GM12878 (cell line): ENCODE measurements around the gene POLR3A. TPM values are rescaled to one million over a fixed set of nuclear protein-coding genes. Genes with fewer than 3 reads are reported as not detected.

ENCODE experiments used
- ATAC-seq: fragments of 200-7000 bp; cut with Tn5 transposase; 3 replicates; pipeline ENCODE4 v1.9.1; 2020; ENCODE audit warnings: mild to moderate bottlenecking, moderate library complexity
- BruUV-seq: library from RNA; stranded (reverse); fragments of 400-500 nt; replicated peaks from 2 replicates; lab custom pipeline; 2021; lab: Mats Ljungman, UMichigan
- CTCF ChIA-PET: fragments of 300-600 bp; sonication (Branson Sonifier 250); formaldehyde crosslinking; extraction: SDS; loops from one replicate; lab custom pipeline; 2021; ENCODE audit warnings: inconsistent platforms; lab: Yijun Ruan, JAX
- POLR2A ChIA-PET: fragments of 350-600 bp; formaldehyde crosslinking; extraction: SDS; loops from one replicate; lab custom pipeline; 2021; ENCODE audit warnings: inconsistent platforms; lab: Charles Lee
- RAD21 ChIA-PET: fragments of 300-600 bp; sonication (Branson Sonifier 250); formaldehyde crosslinking; loops from one replicate; lab custom pipeline; 2023; ENCODE audit warnings: antibody characterized with exemption; ENCODE audit not compliant: unreplicated experiment; lab: Charles Lee
- SMC1A ChIA-PET: fragments of 300-600 bp; sonication (Branson Sonifier 250); formaldehyde crosslinking; loops from one replicate; lab custom pipeline; 2023; ENCODE audit not compliant: unreplicated experiment, uncharacterized antibody; lab: Charles Lee
- DNase-seq: peaks from one replicate; pipeline ENCODE4 v3.0.0-alpha.2; 2011; ENCODE audit warnings: low read depth, low spot score
- FAIRE-seq: peaks from 3 replicates; lab custom pipeline; 2011; peaks lifted over from hg19 to GRCh38; lab: Jason Lieb, UNC
- H2AFZ ChIP-seq: 2 replicates; pipeline ENCODE4 v1.6.0; 2011; ENCODE audit warnings: low read depth, low read length, control low read depth; ENCODE audit not compliant: control insufficient read depth
- H3K27ac ChIP-seq: 2 replicates; pipeline ENCODE4 v1.5.1; 2011; ENCODE audit warnings: control low read depth; ENCODE audit not compliant: control insufficient read depth, insufficient read depth
- H3K27me3 ChIP-seq, 2 experiments: replicated peaks in 1 of 2; 2 replicates each; pipeline versions ENCODE4 v1.6.0 to v1.6.1; 2011; ENCODE audit warnings: low read length in 1 of 2; ENCODE audit not compliant: control insufficient read depth in 2 of 2, insufficient read depth in 2 of 2
- H3K36me3 ChIP-seq, 2 experiments: 2 replicates each; pipeline ENCODE4 v1.5.1; 2011; ENCODE audit warnings: low read length in 1 of 2; ENCODE audit not compliant: control insufficient read depth in 2 of 2, insufficient read depth in 2 of 2
- H3K4me1 ChIP-seq: 2 replicates; pipeline ENCODE4 v1.6.1; 2011; ENCODE audit warnings: mild to moderate bottlenecking, low read length, moderate library complexity, mixed read lengths; ENCODE audit not compliant: control insufficient read depth, insufficient read depth
- H3K4me2 ChIP-seq: 2 replicates; pipeline ENCODE4 v1.6.0; 2011; ENCODE audit warnings: control low read depth; ENCODE audit not compliant: control insufficient read depth, insufficient read depth
- H3K4me3 ChIP-seq: fragments of 200-600 bp; sonication (generic); 2 replicates; pipeline ENCODE4 v1.5.1; 2016
- H3K79me2 ChIP-seq: 2 replicates; pipeline ENCODE4 v1.6.0; 2011; ENCODE audit warnings: low read length; ENCODE audit not compliant: control insufficient read depth, insufficient read depth
- H3K9ac ChIP-seq: 2 replicates; pipeline ENCODE4 v1.8.0; 2011; ENCODE audit warnings: low read length, control low read depth, mixed read lengths; ENCODE audit not compliant: control insufficient read depth, insufficient read depth
- H3K9me3 ChIP-seq: replicated peaks from 3 replicates; pipeline ENCODE4 v1.5.1; 2011; ENCODE audit warnings: mild to moderate bottlenecking, low read length; ENCODE audit not compliant: control insufficient read depth, insufficient read depth
- H4K20me1 ChIP-seq: 2 replicates; pipeline ENCODE4 v1.6.0; 2011; ENCODE audit not compliant: control insufficient read depth, insufficient read depth
- BMI1 ChIP-seq: fragments of 450-650 bp; IDR thresholded peaks from 2 replicates; pipeline ENCODE4 v1.6.1; 2016; ENCODE audit warnings: mild to moderate bottlenecking, moderate library complexity, borderline replicate concordance
- FOS ChIP-seq: IDR thresholded peaks from 3 replicates; pipeline ENCODE4 v1.6.1; 2011; ENCODE audit warnings: borderline replicate concordance; ENCODE audit not compliant: insufficient read length; ENCODE audit errors: extremely low read depth
- GATAD2B ChIP-seq: fragments of 450-650 bp; conservative IDR thresholded peaks from 2 replicates; pipeline ENCODE4 v1.6.1; 2017; ENCODE audit warnings: low read depth, mild to moderate bottlenecking, moderate library complexity
- HDAC2 ChIP-seq: fragments of 200-600 bp; sonication (generic); IDR thresholded peaks from 2 replicates; pipeline ENCODE4 v1.6.1; 2017
- IKZF1 ChIP-seq: fragments of 450-650 bp; conservative IDR thresholded peaks from 2 replicates; pipeline ENCODE4 v1.6.1; 2017; ENCODE audit warnings: antibody characterized with exemption, mild to moderate bottlenecking
- IKZF2 ChIP-seq, 2 experiments: fragments of 450-650 bp; IDR thresholded peaks; 2 replicates each; pipeline ENCODE4 v1.6.1; 2017; ENCODE audit warnings: mild to moderate bottlenecking in 2 of 2, moderate library complexity in 2 of 2
- NR2F1 ChIP-seq: fragments of 450-650 bp; conservative IDR thresholded peaks from 2 replicates; pipeline ENCODE4 v1.6.1; 2017; ENCODE audit warnings: mild to moderate bottlenecking
- RB1 ChIP-seq: fragments of 450-650 bp; formaldehyde crosslinking; IDR thresholded peaks from 2 replicates; pipeline ENCODE4 v1.6.1; 2017; ENCODE audit warnings: mild to moderate bottlenecking, borderline replicate concordance
- SP1 ChIP-seq: IDR thresholded peaks from one replicate; pipeline ENCODE4 v1.6.1; 2011; ENCODE audit warnings: low read depth, low read length
- SREBF1 ChIP-seq: IDR thresholded peaks from 2 replicates; pipeline ENCODE4 v1.6.1; 2012; ENCODE audit warnings: mild to moderate bottlenecking, low read length
- STAT1 ChIP-seq: fragments of 450-650 bp; conservative IDR thresholded peaks from 2 replicates; pipeline ENCODE4 v1.6.1; 2014; ENCODE audit warnings: antibody characterized with exemption, mild to moderate bottlenecking
- SUPT20H ChIP-seq: IDR thresholded peaks from 2 replicates; pipeline ENCODE4 v1.6.1; 2011; ENCODE audit warnings: low read depth, mild to moderate bottlenecking, low read length, moderate library complexity, borderline replicate concordance; ENCODE audit not compliant: control insufficient read depth
- ZNF274 ChIP-seq: IDR thresholded peaks from one replicate; pipeline ENCODE4 v1.8.0; 2011; ENCODE audit not compliant: insufficient read length, insufficient read depth
- ZNF384 ChIP-seq: IDR thresholded peaks from 2 replicates; pipeline ENCODE4 v1.6.1; 2012; ENCODE audit warnings: low read depth, mild to moderate bottlenecking, low read length, improper control_type of control experiment, borderline replicate concordance
- WGBS: methylation state at CpG from one replicate; pipeline ENCODE4 v1.1.6; 2016; ENCODE audit warnings: low lambda C conversion rate; ENCODE audit not compliant: insufficient replicate concordance, insufficient coverage; ENCODE audit errors: missing lambda C conversion rate; 5-methylcytosine and 5-hydroxymethylcytosine counted together
- in situ Hi-C: fragments of 300-500 bp; cut with MboI; formaldehyde crosslinking; loops from 9 replicates; pipeline ENCODE4 v1.14.3; 2018; ENCODE audit warnings: mixed read lengths
- intact Hi-C: fragments of 100-400 bp; cut with micrococcal nuclease; formaldehyde crosslinking; loops from one replicate; pipeline ENCODE4 v1.14.2; 2022; ENCODE audit not compliant: unreplicated experiment
- polyA plus RNA-seq, 11 experiments: library from polyadenylated mRNA; depleted of rRNA in 4 of 11; unstranded in 6 of 11; stranded (reverse) in 5 of 11; fragments of >200 nt; fragmentation: Nextera tagmentation in 4 of 11; fragmentation: Illumina TruSeq in 1 of 11; extraction: Ambion mirVana in 4 of 11; extraction: Trizol in 1 of 11; gene quantifications; 1 replicate in 1 of 11; 2 replicates in 10 of 11; pipeline versions ENCODE4 v1.2.1 to v1.2.3, GENCODE V29; 2011 to 2016; ENCODE audit warnings: inconsistent platforms in 2 of 11, missing spikeins in 2 of 11, low read depth in 1 of 11
- total RNA-seq, 4 experiments: library from RNA; depleted of rRNA in 3 of 4; stranded (reverse); fragments of >200 nt in 3 of 4; fragmentation: Illumina TruSeq in 1 of 4; extraction: Trizol in 1 of 4; gene quantifications; 2 replicates each; pipeline versions ENCODE4 v1.2.1 to v1.2.3, GENCODE V29; 2013 to 2021

Gene POLR3A
- total and polyA plus RNA-seq, 10 of the 15 experiments (the other 5 are each of a cell fraction or from before 2014, with no cell fraction given), result 5.4 to 20.4 (median 14.4) TPM

- no peak for FAIRE-seq
- TF ChIP-seq IKZF2 (IDR thresholded peaks at IDR 0.05), result no peak
- no peak for TF ChIP-seq BMI1
- TF ChIP-seq NR2F1, result no peak
- TF ChIP-seq IKZF1, result no peak
- TF ChIP-seq SREBF1, result no peak
- no peak for TF ChIP-seq FOS
- TF ChIP-seq SUPT20H, result no peak
- TF ChIP-seq STAT1, result no peak
- TF ChIP-seq HDAC2, result no peak
- no peak for TF ChIP-seq ZNF384
- TF ChIP-seq RB1, result no peak
- no peak for TF ChIP-seq SP1
- no peak for TF ChIP-seq GATAD2B
- TF ChIP-seq ZNF274, result no peak
- in situ Hi-C loops, result no loop called here
- WGBS, result 75% methylated on average over 7 of the region's 7 CpGs
- Histone ChIP-seq H3K9me3 (no peaks in the 10 kb centered on the region; the same call in 2 of the 3 replicates), H3K27ac (no peak overlapping the region), H3K4me3 (no peak overlapping the region), H3K27me3 (no peaks in the 10 kb centered on the region), H3K36me3 (no peaks in the 10 kb centered on the region), H2AFZ (no peak overlapping the region), H4K20me1 (no peaks in the 10 kb centered on the region), H3K4me1 (no peaks in the 10 kb centered on the region), H3K4me2 (no peak overlapping the region), H3K9ac (no peak overlapping the region), H3K79me2 (no peaks in the 10 kb centered on the region)
- BruUV-seq, result no TSS peak
- DNase-seq, result no peak
- RAD21 ChIA-PET, result no interaction called here
- ATAC-seq, result no peak
- SMC1A ChIA-PET, result no interaction called here
- CTCF ChIA-PET, result no interaction called here
- intact Hi-C loops, result no loop called here
- POLR2A ChIA-PET, result interaction anchor here (0.6 kb wide), 1 partner anchor 61 kb away, joined by 6 read pairs; no protein-coding TSS in a partner anchor
Observed at GRCh38 chr10:77963901-77964300, 65.4 kb downstream of the POLR3A start.
